ENCODE measurements around the gene EPHA3.

Gene EPHA3

DNA sequence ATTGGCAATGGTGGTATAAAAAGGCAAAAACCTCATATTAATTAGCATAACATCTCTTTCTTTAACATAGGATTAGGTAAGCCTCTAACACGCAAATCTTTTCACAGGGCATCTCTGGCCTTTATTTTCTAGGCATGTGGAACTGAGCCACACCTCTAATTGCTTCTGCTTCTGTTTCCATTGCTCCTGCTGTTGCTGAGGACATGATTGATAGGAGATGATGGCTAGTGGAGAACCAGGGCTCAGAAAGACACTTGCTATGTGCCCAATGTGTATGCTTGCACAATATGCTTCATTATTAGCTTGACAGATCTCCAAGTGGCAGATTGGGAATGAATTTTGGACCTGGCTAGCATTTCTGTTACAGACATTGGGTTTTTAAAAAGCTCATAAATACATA is 114.5 kb downstream of the EPHA3 start:
- no peak overlapping the region for H4K8ac ChIP-seq (ENCODE audit: low read depth, low read length)
- WGBS, 2 donors (ENCODE audit: extremely low coverage in 2 of 2, insufficient read length in 2 of 2, insufficient replicate concordance in 1 of 2) = no CpG with 5 or more reads among the region's 1 CpG
- H3K9ac ChIP-seq (ENCODE audit: low read depth, low read length, poor library complexity) = no peak overlapping the region
- no peak overlapping the region for H3K4me2 ChIP-seq (ENCODE audit: insufficient read depth, low read length, poor library complexity, severe bottlenecking)
- no peak overlapping the region for H4K91ac ChIP-seq (ENCODE audit: low read depth, low read length, poor library complexity)
- no peaks in the 10 kb centered on the region for H3K27me3 ChIP-seq (ENCODE audit: control insufficient read depth in 3 of 3, insufficient read depth in 3 of 3, low read depth in 1 of 3, low read length in 3 of 3)
- no peak overlapping the region for H2BK5ac ChIP-seq (ENCODE audit: low read length)
- no peak overlapping the region for H2BK120ac ChIP-seq (ENCODE audit: low read depth, low read length)
- H3K4me3 ChIP-seq (ENCODE audit: low read length in 2 of 2) = no peak overlapping the region
- H3K4ac ChIP-seq (ENCODE audit: low read length) = no peak overlapping the region
- H3K79me1 ChIP-seq (ENCODE audit: low read depth, low read length) = no peaks in the 10 kb centered on the region
- no peak overlapping the region for H2BK12ac ChIP-seq (ENCODE audit: low read length)
- DNase-seq (ENCODE audit: low spot score) = no peak
- H2AFZ ChIP-seq (ENCODE audit: low read length) = no peak overlapping the region
- no peak overlapping the region for H3K18ac ChIP-seq (ENCODE audit: low read length)
- peaks cover 0 to 4% of the 10 kb centered on the region in 2 donors for H3K9me3 ChIP-seq (replicated peaks in 1 of 2; ENCODE audit: control insufficient read depth in 2 of 2, insufficient read depth in 1 of 2, low read depth in 1 of 2, low read length in 2 of 2)
- no peaks in the 10 kb centered on the region for H3K36me3 ChIP-seq (replicated peaks in 1 of 2; ENCODE audit: control insufficient read depth in 2 of 2, insufficient read depth in 2 of 2, low read length in 2 of 2)
- H3K23ac ChIP-seq (ENCODE audit: low read depth, low read length, poor library complexity) = no peak overlapping the region
- no peak overlapping the region for H2AK5ac ChIP-seq (ENCODE audit: low read depth, low read length)
- no peak overlapping the region for H2BK15ac ChIP-seq (ENCODE audit: low read length)
- H3K27ac ChIP-seq (replicated peaks; ENCODE audit: low read length) = no peak overlapping the region
- H3K14ac ChIP-seq (ENCODE audit: low read length) = no peak overlapping the region
- H3K4me1 ChIP-seq (ENCODE audit: control insufficient read depth in 2 of 2, insufficient read depth in 1 of 2, low read depth in 1 of 2, low read length in 2 of 2) = no peaks in the 10 kb centered on the region

DNA sequence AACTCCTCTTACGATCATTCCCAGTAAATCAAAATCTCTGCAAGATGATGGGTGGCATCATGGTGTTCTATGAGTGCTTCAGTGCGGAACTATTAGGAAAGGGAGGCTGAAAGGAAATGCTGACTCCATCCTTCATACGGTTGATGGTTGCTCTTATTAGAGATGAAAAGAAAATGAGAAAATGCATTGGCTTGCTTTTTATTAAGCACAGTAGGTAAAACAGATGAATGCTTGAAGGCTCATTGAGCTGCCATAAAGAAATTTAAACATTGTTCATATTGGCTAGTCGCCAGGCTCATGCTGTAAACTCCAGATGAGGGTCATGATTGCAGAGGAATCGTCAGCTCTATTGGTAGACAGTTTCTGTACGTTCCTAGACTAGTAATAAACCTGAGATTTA is 115.8 kb downstream of the EPHA3 start:
- Histone ChIP-seq H3K23ac (ENCODE audit: low read depth, low read length, poor library complexity) (no peak overlapping the region), H3K4me3 (ENCODE audit: low read length in 2 of 2) (no peak overlapping the region), H3K36me3 (replicated peaks in 1 of 2; ENCODE audit: control insufficient read depth in 2 of 2, insufficient read depth in 2 of 2, low read length in 2 of 2) (no peaks in the 10 kb centered on the region), H3K27me3 (ENCODE audit: control insufficient read depth in 3 of 3, insufficient read depth in 3 of 3, low read depth in 1 of 3, low read length in 3 of 3) (no peaks in the 10 kb centered on the region), H3K18ac (ENCODE audit: low read length) (no peak overlapping the region), H3K4me2 (ENCODE audit: insufficient read depth, low read length, poor library complexity, severe bottlenecking) (no peak overlapping the region), H2BK120ac (ENCODE audit: low read depth, low read length) (no peak overlapping the region), H2BK12ac (ENCODE audit: low read length) (no peak overlapping the region), H3K27ac (replicated peaks; ENCODE audit: low read length) (no peak overlapping the region), H3K9ac (ENCODE audit: low read depth, low read length, poor library complexity) (no peak overlapping the region), H4K91ac (ENCODE audit: low read depth, low read length, poor library complexity) (no peak overlapping the region), H3K79me1 (ENCODE audit: low read depth, low read length) (no peaks in the 10 kb centered on the region), H3K9me3 (replicated peaks in 1 of 2; ENCODE audit: control insufficient read depth in 2 of 2, insufficient read depth in 1 of 2, low read depth in 1 of 2, low read length in 2 of 2) (peaks cover 0 to 4% of the 10 kb centered on the region in 2 donors), H3K4me1 (ENCODE audit: control insufficient read depth in 2 of 2, insufficient read depth in 1 of 2, low read depth in 1 of 2, low read length in 2 of 2) (no peaks in the 10 kb centered on the region), H2AFZ (ENCODE audit: low read length) (no peak overlapping the region), H4K8ac (ENCODE audit: low read depth, low read length) (no peak overlapping the region), H3K14ac (ENCODE audit: low read length) (no peak overlapping the region), H2BK5ac (ENCODE audit: low read length) (no peak overlapping the region), H2AK5ac (ENCODE audit: low read depth, low read length) (no peak overlapping the region), H2BK15ac (ENCODE audit: low read length) (no peak overlapping the region), H3K4ac (ENCODE audit: low read length) (no peak overlapping the region)
- WGBS, 2 donors (ENCODE audit: extremely low coverage in 2 of 2, insufficient read length in 2 of 2, insufficient replicate concordance in 1 of 2) = no CpG with 5 or more reads among the region's 6 CpGs
- no peak for DNase-seq (ENCODE audit: low spot score)

DNA sequence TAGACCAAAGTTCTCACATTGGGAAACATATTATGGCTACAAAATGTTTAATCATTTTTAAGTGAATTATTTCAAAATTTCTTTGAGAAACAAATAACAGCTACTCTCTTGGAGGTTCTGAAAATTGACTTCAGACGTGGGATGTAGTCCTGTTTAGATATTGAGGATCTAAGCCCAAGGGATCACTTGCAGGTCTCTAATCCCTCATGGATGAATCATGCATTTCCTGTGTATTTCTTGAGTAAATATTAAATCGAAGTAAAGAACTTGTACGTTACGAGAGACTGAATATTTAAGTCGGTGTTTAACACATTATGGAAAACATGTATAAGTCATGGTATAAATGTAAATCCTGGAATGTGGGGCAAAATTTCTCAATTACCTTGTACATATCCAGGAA is 119.8 kb downstream of the EPHA3 start:
- Histone ChIP-seq H2BK15ac (ENCODE audit: low read length) (no peak overlapping the region), H3K79me1 (ENCODE audit: low read depth, low read length) (no peaks in the 10 kb centered on the region), H3K18ac (ENCODE audit: low read length) (no peak overlapping the region), H3K9ac (ENCODE audit: low read depth, low read length, poor library complexity) (no peak overlapping the region), H4K8ac (ENCODE audit: low read depth, low read length) (no peak overlapping the region), H3K9me3 (replicated peaks in 1 of 2; ENCODE audit: control insufficient read depth in 2 of 2, insufficient read depth in 1 of 2, low read depth in 1 of 2, low read length in 2 of 2) (no peaks in the 10 kb centered on the region), H2BK12ac (ENCODE audit: low read length) (no peak overlapping the region), H2BK5ac (ENCODE audit: low read length) (no peak overlapping the region), H3K36me3 (replicated peaks in 1 of 2; ENCODE audit: control insufficient read depth in 2 of 2, insufficient read depth in 2 of 2, low read length in 2 of 2) (no peaks in the 10 kb centered on the region), H3K4me1 (ENCODE audit: control insufficient read depth in 2 of 2, insufficient read depth in 1 of 2, low read depth in 1 of 2, low read length in 2 of 2) (no peaks in the 10 kb centered on the region), H3K27me3 (ENCODE audit: control insufficient read depth in 3 of 3, insufficient read depth in 3 of 3, low read depth in 1 of 3, low read length in 3 of 3) (no peaks in the 10 kb centered on the region), H3K27ac (replicated peaks; ENCODE audit: low read length) (no peak overlapping the region), H4K91ac (ENCODE audit: low read depth, low read length, poor library complexity) (no peak overlapping the region), H3K14ac (ENCODE audit: low read length) (no peak overlapping the region), H2AK5ac (ENCODE audit: low read depth, low read length) (no peak overlapping the region), H3K4me3 (ENCODE audit: low read length in 2 of 2) (no peak overlapping the region), H3K4me2 (ENCODE audit: insufficient read depth, low read length, poor library complexity, severe bottlenecking) (no peak overlapping the region), H2AFZ (ENCODE audit: low read length) (no peak overlapping the region), H2BK120ac (ENCODE audit: low read depth, low read length) (no peak overlapping the region), H3K23ac (ENCODE audit: low read depth, low read length, poor library complexity) (no peak overlapping the region), H3K4ac (ENCODE audit: low read length) (no peak overlapping the region)
- WGBS, 2 donors (ENCODE audit: extremely low coverage in 2 of 2, insufficient read length in 2 of 2, insufficient replicate concordance in 1 of 2) = no CpG with 5 or more reads among the region's 5 CpGs
- no peak for DNase-seq (ENCODE audit: low spot score)

DNA sequence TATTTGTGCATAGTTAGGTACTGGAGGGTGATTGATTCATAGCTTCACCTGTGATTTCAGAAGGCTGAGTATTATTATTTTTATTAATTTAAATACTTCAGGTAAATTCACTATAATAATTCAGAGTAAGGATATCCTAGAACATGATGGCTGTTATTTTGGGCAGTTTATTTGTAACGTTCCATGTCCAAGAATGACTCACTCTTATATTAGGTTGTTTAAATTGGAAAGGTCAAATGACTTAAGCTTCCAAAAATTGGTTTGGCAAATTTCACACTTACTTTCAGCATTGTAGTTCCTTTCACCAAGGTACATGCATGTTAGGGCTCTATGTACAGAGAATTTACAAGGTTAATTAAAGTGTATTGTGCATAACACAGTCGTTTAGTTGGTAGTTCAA is 120.2 kb downstream of the EPHA3 start:
- no CpG with 5 or more reads among the region's 2 CpGs for WGBS, 2 donors (ENCODE audit: extremely low coverage in 2 of 2, insufficient read length in 2 of 2, insufficient replicate concordance in 1 of 2)
- Histone ChIP-seq H3K27me3 (ENCODE audit: control insufficient read depth in 3 of 3, insufficient read depth in 3 of 3, low read depth in 1 of 3, low read length in 3 of 3) (no peaks in the 10 kb centered on the region), H3K9ac (ENCODE audit: low read depth, low read length, poor library complexity) (no peak overlapping the region), H3K79me1 (ENCODE audit: low read depth, low read length) (no peaks in the 10 kb centered on the region), H3K9me3 (replicated peaks in 1 of 2; ENCODE audit: control insufficient read depth in 2 of 2, insufficient read depth in 1 of 2, low read depth in 1 of 2, low read length in 2 of 2) (no peaks in the 10 kb centered on the region), H2BK12ac (ENCODE audit: low read length) (no peak overlapping the region), H2BK120ac (ENCODE audit: low read depth, low read length) (no peak overlapping the region), H3K14ac (ENCODE audit: low read length) (no peak overlapping the region), H3K4me1 (ENCODE audit: control insufficient read depth in 2 of 2, insufficient read depth in 1 of 2, low read depth in 1 of 2, low read length in 2 of 2) (no peaks in the 10 kb centered on the region), H2BK5ac (ENCODE audit: low read length) (no peak overlapping the region), H3K4me2 (ENCODE audit: insufficient read depth, low read length, poor library complexity, severe bottlenecking) (no peak overlapping the region), H2AK5ac (ENCODE audit: low read depth, low read length) (no peak overlapping the region), H4K8ac (ENCODE audit: low read depth, low read length) (no peak overlapping the region), H3K4ac (ENCODE audit: low read length) (no peak overlapping the region), H4K91ac (ENCODE audit: low read depth, low read length, poor library complexity) (no peak overlapping the region), H2AFZ (ENCODE audit: low read length) (no peak overlapping the region), H3K27ac (replicated peaks; ENCODE audit: low read length) (no peak overlapping the region), H3K4me3 (ENCODE audit: low read length in 2 of 2) (no peak overlapping the region), H2BK15ac (ENCODE audit: low read length) (no peak overlapping the region), H3K18ac (ENCODE audit: low read length) (no peak overlapping the region), H3K23ac (ENCODE audit: low read depth, low read length, poor library complexity) (no peak overlapping the region), H3K36me3 (replicated peaks in 1 of 2; ENCODE audit: control insufficient read depth in 2 of 2, insufficient read depth in 2 of 2, low read length in 2 of 2) (no peaks in the 10 kb centered on the region)
- DNase-seq (ENCODE audit: low spot score) = no peak

All from neuronal stem cell (in vitro differentiated cells).